HepG2 (cell line): ENCODE results near the gene FGFR2. TPM values are rescaled to one million over a fixed set of nuclear protein-coding genes. Genes with fewer than 3 reads are reported as not detected.

Experiments used
- ATAC-seq: fragments of 200-7000 bp; cut with Tn5 transposase; 3 replicates; pipeline ENCODE4 v1.9.1; 2020; ENCODE audit warnings: mild to moderate bottlenecking, moderate library complexity
- BruUV-seq: library from RNA; stranded (reverse); fragments of 400-500 nt; replicated peaks from 2 replicates; lab custom pipeline; 2021; lab: Mats Ljungman, UMichigan
- CTCF ChIA-PET: fragments of 300-600 bp; formaldehyde crosslinking; extraction: SDS; loops from one replicate; lab custom pipeline; 2021; ENCODE audit warnings: low total read pairs, inconsistent platforms, low intra/inter-chr PET ratio; lab: Yijun Ruan, JAX
- POLR2A ChIA-PET: fragments of 350-600 bp; sonication (Branson Sonifier 250); formaldehyde crosslinking; loops from one replicate; lab custom pipeline; 2020; ENCODE audit warnings: antibody characterized with exemption, inconsistent platforms; lab: Yijun Ruan, JAX
- DNase-seq: peaks from one replicate; pipeline ENCODE4 v3.0.0-alpha.2; 2015; ENCODE audit warnings: low spot score
- FAIRE-seq: peaks from 3 replicates; lab custom pipeline; 2011; peaks lifted over from hg19 to GRCh38; lab: Jason Lieb, UNC
- H2AFZ ChIP-seq: one replicate; pipeline ENCODE4 v1.6.1; 2011; ENCODE audit warnings: low read length, inconsistent platforms
- H3K27ac ChIP-seq: fragments of 300-600 bp; 3 replicates; pipeline ENCODE4 v1.8.0; 2011; ENCODE audit warnings: mixed run types, mild to moderate bottlenecking, mixed read lengths, low read length, inconsistent platforms; ENCODE audit not compliant: insufficient read depth; ENCODE audit errors: extremely low read length
- H3K27me3 ChIP-seq, 2 experiments: fragments of 200-600 bp in 1 of 2; 2 replicates in 1 of 2; 3 replicates in 1 of 2; pipeline versions ENCODE4 v1.6.0 to v1.8.0; 2011; ENCODE audit warnings: low read length in 2 of 2, mild to moderate bottlenecking in 2 of 2, moderate library complexity in 2 of 2, inconsistent platforms in 1 of 2; ENCODE audit not compliant: insufficient read depth in 2 of 2, control insufficient read depth in 1 of 2
- H3K36me3 ChIP-seq, 2 experiments: fragments of 200-600 bp in 1 of 2; replicated peaks in 1 of 2; 2 replicates in 1 of 2; 3 replicates in 1 of 2; pipeline versions ENCODE4 v1.5.1 to v1.8.0; 2011; ENCODE audit warnings: low read length in 2 of 2, inconsistent platforms in 1 of 2; ENCODE audit not compliant: insufficient read depth in 2 of 2, control insufficient read depth in 1 of 2
- H3K4me1 ChIP-seq: 2 replicates; pipeline ENCODE4 v1.5.1; 2012; ENCODE audit warnings: low read length, inconsistent platforms; ENCODE audit not compliant: insufficient read depth
- H3K4me2 ChIP-seq: 2 replicates; pipeline ENCODE4 v1.6.0; 2011; ENCODE audit warnings: low read depth, low read length, inconsistent platforms
- H3K4me3 ChIP-seq, 3 experiments: fragments of 200-600 bp in 1 of 3; sonication (generic), shearing (Covaris generic) in 1 of 3; replicated peaks in 1 of 3; 2 replicates each; pipeline ENCODE4 v1.5.1; 2011 to 2016; ENCODE audit warnings: low read length in 3 of 3, inconsistent platforms in 2 of 3, low read depth in 2 of 3, mild to moderate bottlenecking in 2 of 3, control low read depth in 1 of 3, mixed read lengths in 1 of 3; ENCODE audit not compliant: insufficient read depth in 1 of 3
- H3K79me2 ChIP-seq: one replicate; pipeline ENCODE4 v1.6.1; 2011; ENCODE audit warnings: low read length, inconsistent platforms; ENCODE audit not compliant: insufficient read depth
- H3K9ac ChIP-seq: 2 replicates; pipeline ENCODE4 v1.6.0; 2011; ENCODE audit warnings: mild to moderate bottlenecking, low read depth, low read length, inconsistent platforms; ENCODE audit not compliant: insufficient read depth
- H3K9me3 ChIP-seq: 2 replicates; pipeline ENCODE4 v1.5.1; 2012; ENCODE audit warnings: mild to moderate bottlenecking, low read length
- H4K20me1 ChIP-seq: 2 replicates; pipeline ENCODE4 v1.6.0; 2011; ENCODE audit warnings: inconsistent platforms, mild to moderate bottlenecking, low read length, moderate library complexity; ENCODE audit not compliant: insufficient read depth
- DMAP1 ChIP-seq: IDR thresholded peaks from 2 replicates; pipeline ENCODE4 v1.6.1; 2016
- HNF4G ChIP-seq, 2 experiments: sonication (generic) in 1 of 2; formaldehyde crosslinking in 1 of 2; IDR thresholded peaks; 2 replicates each; pipeline versions ENCODE4 v1.4.0 to v1.6.1; 2011 to 2020; ENCODE audit warnings: borderline replicate concordance in 2 of 2, low read depth in 2 of 2, mild to moderate bottlenecking in 2 of 2, low read length in 1 of 2, missing genetic modification reagents in 1 of 2, moderate library complexity in 1 of 2
- HOXA7 ChIP-seq: sonication (generic); formaldehyde crosslinking; IDR thresholded peaks from 2 replicates; pipeline ENCODE4 v1.8.1; 2022; ENCODE audit warnings: mild to moderate bottlenecking, missing genetic modification reagents, moderate library complexity
- IKZF4 ChIP-seq: sonication (generic); formaldehyde crosslinking; IDR thresholded peaks from 2 replicates; pipeline ENCODE4 v1.5.1; 2020; ENCODE audit warnings: borderline replicate concordance, mild to moderate bottlenecking, low read depth, missing genetic modification reagents; ENCODE audit errors: not compliant biosample characterization
- JUND ChIP-seq: sonication (generic); formaldehyde crosslinking; IDR thresholded peaks from 2 replicates; pipeline ENCODE4 v1.8.0; 2022; ENCODE audit warnings: mild to moderate bottlenecking, missing genetic modification reagents
- KDM5B ChIP-seq: sonication (generic); formaldehyde crosslinking; IDR thresholded peaks from 2 replicates; pipeline ENCODE4 v1.4.0; 2020; ENCODE audit warnings: missing genetic modification reagents, mild to moderate bottlenecking, borderline replicate concordance
- NPAS2 ChIP-seq: sonication (generic); formaldehyde crosslinking; IDR thresholded peaks from 2 replicates; pipeline ENCODE4 v1.8.0; 2022; ENCODE audit warnings: mild to moderate bottlenecking, missing genetic modification reagents, borderline replicate concordance
- NR0B2 ChIP-seq: sonication (generic); formaldehyde crosslinking; IDR thresholded peaks from 2 replicates; pipeline ENCODE4 v1.4.0; 2020; ENCODE audit warnings: mild to moderate bottlenecking, missing genetic modification reagents
- PRMT3 ChIP-seq: sonication (generic); formaldehyde crosslinking; IDR thresholded peaks from 2 replicates; pipeline ENCODE4 v1.8.1; 2022; ENCODE audit warnings: low read depth, mild to moderate bottlenecking, moderate library complexity, missing genetic modification reagents, borderline replicate concordance
- RAD51 ChIP-seq: fragments of 450-650 bp; IDR thresholded peaks from 2 replicates; pipeline ENCODE4 v1.6.1; 2016; ENCODE audit warnings: borderline replicate concordance
- RFX1 ChIP-seq: fragments of 450-650 bp; IDR thresholded peaks from 2 replicates; pipeline ENCODE4 v1.6.1; 2017
- RXRA ChIP-seq: sonication (generic); formaldehyde crosslinking; IDR thresholded peaks from 2 replicates; pipeline ENCODE4 v1.5.1; 2020; ENCODE audit warnings: missing genetic modification reagents
- ZFP36L2 ChIP-seq: sonication (generic); formaldehyde crosslinking; IDR thresholded peaks from 2 replicates; pipeline ENCODE4 v1.4.0; 2020; ENCODE audit warnings: missing genetic modification reagents
- ZGPAT ChIP-seq: IDR thresholded peaks from 2 replicates; pipeline ENCODE4 v1.6.1; 2016; ENCODE audit warnings: mild to moderate bottlenecking
- ZNF124 ChIP-seq: sonication (generic); formaldehyde crosslinking; IDR thresholded peaks from 2 replicates; pipeline ENCODE4 v1.4.0; 2020; ENCODE audit warnings: missing genetic modification reagents
- ZNF143 ChIP-seq: sonication (generic); formaldehyde crosslinking; IDR thresholded peaks from 2 replicates; pipeline ENCODE4 v1.4.0; 2020; ENCODE audit warnings: missing genetic modification reagents
- ZNF276 ChIP-seq: sonication (generic); formaldehyde crosslinking; IDR thresholded peaks from 2 replicates; pipeline ENCODE4 v1.4.0; 2020; ENCODE audit warnings: mild to moderate bottlenecking, low read depth, missing genetic modification reagents
- ZNF513 ChIP-seq: sonication (generic); formaldehyde crosslinking; conservative IDR thresholded peaks from 2 replicates; pipeline ENCODE4 v1.5.0; 2020; ENCODE audit warnings: missing genetic modification reagents
- ZSCAN25 ChIP-seq: sonication (generic); formaldehyde crosslinking; IDR thresholded peaks from 2 replicates; pipeline ENCODE4 v1.8.0; 2022; ENCODE audit warnings: mild to moderate bottlenecking, missing genetic modification reagents
- WGBS: methylation state at CpG from one replicate; pipeline ENCODE4 v1.1.6; 2017; ENCODE audit warnings: low lambda C conversion rate; 5-methylcytosine and 5-hydroxymethylcytosine counted together
- in situ Hi-C: cut with HindIII; loops from 2 replicates; pipeline ENCODE4 v1.10.0; 2017; ENCODE audit warnings: low pct_unique_long_range_greater_than_20kb; ENCODE audit not compliant: extremely low pct_ligation_motif_present
- intact Hi-C: fragments of 100-400 bp; cut with micrococcal nuclease; formaldehyde crosslinking; loops from one replicate; pipeline ENCODE4 v1.10.0; 2022; ENCODE audit not compliant: unreplicated experiment
- polyA plus RNA-seq, 8 experiments: library from polyadenylated mRNA; depleted of rRNA in 3 of 8; stranded (reverse) in 7 of 8; unstranded in 1 of 8; fragments of >200 nt; fragmentation: Illumina TruSeq in 4 of 8; extraction: Trizol in 4 of 8; gene quantifications; 2 replicates each; pipeline versions ENCODE4 v1.2.1 to v1.2.3, GENCODE V29; 2011 to 2016; ENCODE audit warnings: low read depth in 4 of 8, missing spikeins in 1 of 8, mixed read lengths in 1 of 8; ENCODE audit not compliant: insufficient read depth in 1 of 8
- total RNA-seq, 5 experiments: library from RNA; depleted of rRNA; stranded (reverse); fragments of >200 nt; fragmentation: Illumina TruSeq; extraction: Trizol; gene quantifications; 2 replicates each; pipeline ENCODE4 v1.2.3, GENCODE V29; 2016; ENCODE audit warnings: low read depth in 1 of 5

Gene FGFR2
- total and polyA plus RNA-seq, 2 of the 13 experiments (the other 11 are each of a cell fraction or from before 2014, with no cell fraction given), result 1.6 to 2.6 TPM

- Histone ChIP-seq H3K4me1 (peaks cover 35% of the 10 kb centered on the region), H3K4me3 (no peak overlapping the region), H3K4me2 (no peak overlapping the region), H3K9ac (no peak overlapping the region), H3K27me3 (no peaks in the 10 kb centered on the region; a peak in 1 of 5 replicates), H3K79me2 (no peaks in the 10 kb centered on the region), H2AFZ (no peak overlapping the region), H3K27ac (no peak overlapping the region), H4K20me1 (no peaks in the 10 kb centered on the region), H3K36me3 (no peaks in the 10 kb centered on the region), H3K9me3 (no peaks in the 10 kb centered on the region)
- ATAC-seq, result no peak
- WGBS, result 96% methylated on average over 4 of the region's 6 CpGs
- no peak for DNase-seq
- BruUV-seq, result no TSS peak
- TF ChIP-seq ZNF276 (no peak), IKZF4 (CRISPR knock-in tag) (no peak), RFX1 (no peak), DMAP1 (no peak), RXRA (CRISPR knock-in tag) (no peak), ZNF124 (CRISPR knock-in tag) (no peak), ZGPAT (CRISPR knock-in tag) (no peak), ZSCAN25 (CRISPR knock-in tag) (no peak), ZFP36L2 (CRISPR knock-in tag) (no peak), JUND (CRISPR knock-in tag) (no peak), RAD51 (no peak), HNF4G (IDR thresholded peaks at IDR 0.05; ENCODE audit: borderline replicate concordance, low read depth, low read length) (no peak), HNF4G (CRISPR knock-in tag; IDR thresholded peaks at IDR 0.05; ENCODE audit: borderline replicate concordance, low read depth) (no peak), ZNF513 (CRISPR knock-in tag) (no peak), ZNF143 (CRISPR knock-in tag) (no peak), HOXA7 (CRISPR knock-in tag) (no peak), NR0B2 (CRISPR knock-in tag) (no peak), NPAS2 (CRISPR knock-in tag) (no peak), KDM5B (CRISPR knock-in tag) (no peak), PRMT3 (no peak)
- ChIA-PET POLR2A (no interaction called here), CTCF (no interaction called here)
- in situ Hi-C loops (no loop called here), intact Hi-C loops (no loop called here)
- FAIRE-seq, result no peak
Observed at GRCh38 chr10:121566755-121567154, 31.5 kb downstream of the FGFR2 start.
